AG04449 (cell line): ENCODE results near the gene ANO9.

Source experiments
- CTCF ChIA-PET: fragments of 350-600 bp; formaldehyde crosslinking; extraction: SDS; loops from one replicate; lab custom pipeline; 2021; ENCODE audit warnings: antibody characterized with exemption; lab: Yijun Ruan, JAX
- POLR2A ChIA-PET: fragments of 400-600, 350-600 bp; formaldehyde crosslinking; extraction: SDS; loops from one replicate; lab custom pipeline; 2020; ENCODE audit warnings: antibody characterized with exemption, inconsistent platforms; lab: Yijun Ruan, JAX
- DNase-seq: peaks from one replicate; pipeline ENCODE4 v3.0.0-alpha.2; 2010; ENCODE audit warnings: low read depth, low spot score
- H3K4me3 ChIP-seq: 2 replicates; pipeline ENCODE4 v1.5.1; 2011; ENCODE audit warnings: low read depth, mild to moderate bottlenecking, control low read depth, low read length
- CTCF ChIP-seq: IDR thresholded peaks from one replicate; pipeline ENCODE4 v1.5.1; 2011; ENCODE audit warnings: mild to moderate bottlenecking, moderate library complexity, low read length, control low read depth, inconsistent platforms; ENCODE audit not compliant: insufficient read depth; ENCODE audit errors: missing control alignments

The ANO9 gene

GRCh38 chr11:381501-382072, 60.2 kb downstream of the ANO9 start:
- no peak overlapping the region for H3K4me3 ChIP-seq
- CTCF ChIA-PET, result no interaction called here
- DNase-seq, result no peak
- no peak for TF ChIP-seq CTCF
- POLR2A ChIA-PET, result no interaction called here

GRCh38 chr11:380996-381395, 60.8 kb downstream of the ANO9 start:
- ChIA-PET POLR2A (no interaction called here), CTCF (no interaction called here)
- TF ChIP-seq CTCF, result no peak
- H3K4me3 ChIP-seq, result no peak overlapping the region
- DNase-seq, result no peak

- TF ChIP-seq CTCF, result no peak
- no peak overlapping the region for H3K4me3 ChIP-seq
- ChIA-PET POLR2A (no interaction called here), CTCF (no interaction called here)
- no peak for DNase-seq
Observed at GRCh38 chr11:380491-380890, 61.3 kb downstream of the ANO9 start.

GRCh38 chr11:380095-380480, 61.7 kb downstream of the ANO9 start:
- ChIA-PET CTCF (no interaction called here), POLR2A (no interaction called here)
- H3K4me3 ChIP-seq, result no peak overlapping the region
- DNase-seq, result no peak
- TF ChIP-seq CTCF, result no peak

GRCh38 chr11:379205-380094, 62.4 kb downstream of the ANO9 start:
- no peak overlapping the region for H3K4me3 ChIP-seq
- POLR2A ChIA-PET, result no interaction called here
- no peak for DNase-seq
- CTCF ChIA-PET, result no interaction called here
- no peak for TF ChIP-seq CTCF

- no peak overlapping the region for H3K4me3 ChIP-seq
- CTCF ChIA-PET, result no interaction called here
- POLR2A ChIA-PET, result no interaction called here
- DNase-seq, result no peak
- no peak for TF ChIP-seq CTCF
Observed at GRCh38 chr11:377883-378500, 63.8 kb downstream of the ANO9 start.
